MG63 (cell line): ENCODE measurements around the gene BASP1. TPM values are rescaled to one million over a fixed set of nuclear protein-coding genes. Genes with fewer than 3 reads are reported as not detected.
"Not testable (repeated sequence)": the region's sequence is repeated elsewhere in the genome, so short reads cannot be mapped to it uniquely, and the experiment has no call there.

Source experiments
- DNase-seq: peaks from one replicate; pipeline ENCODE4 v3.0.0-alpha.2; 2020
- H3K27me3 ChIP-seq: fragments of 250-450 bp; sonication (Bioruptor Pico); 2 replicates; pipeline ENCODE4 v1.5.1; 2020; ENCODE audit warnings: mild to moderate bottlenecking, moderate library complexity
- H3K36me3 ChIP-seq: fragments of 250-450 bp; sonication (Bioruptor Pico); 2 replicates; pipeline ENCODE4 v1.5.1; 2020; ENCODE audit warnings: mild to moderate bottlenecking, moderate library complexity
- H3K4me3 ChIP-seq: fragments of 250-450 bp; sonication (Bioruptor Pico); 2 replicates; pipeline ENCODE4 v1.5.1; 2020; ENCODE audit warnings: mild to moderate bottlenecking, moderate library complexity
- H3K9me3 ChIP-seq: fragments of 250-450 bp; sonication (Bioruptor Pico); 2 replicates; pipeline ENCODE4 v1.5.1; 2020; ENCODE audit warnings: mild to moderate bottlenecking, moderate library complexity
- total RNA-seq: library from RNA; depleted of rRNA; stranded (reverse); fragments of >200 nt; shearing (Covaris generic); gene quantifications from 2 replicates; pipeline ENCODE4 v1.2.3, GENCODE V29; 2014; ENCODE audit warnings: low replicate concordance

The BASP1 gene
- total RNA-seq, 1 experiment from 2014 or later = 543 TPM

GRCh38 chr5:17230808-17231525 lies 13.5 kb downstream of the BASP1 start:
- no peaks in the 10 kb centered on the region for H3K27me3 ChIP-seq
- no peak overlapping the region for H3K4me3 ChIP-seq
- no peaks in the 10 kb centered on the region for H3K9me3 ChIP-seq
- no peak for DNase-seq
- H3K36me3 ChIP-seq = peaks cover 83% of the 10 kb centered on the region

GRCh38 chr5:17232405-17232804 lies 15.0 kb downstream of the BASP1 start:
- Histone ChIP-seq H3K4me3 (no peak overlapping the region), H3K36me3 (peaks cover 87% of the 10 kb centered on the region), H3K27me3 (no peaks in the 10 kb centered on the region), H3K9me3 (no peaks in the 10 kb centered on the region)
- DNase-seq = no peak

GRCh38 chr5:17233488-17233887 lies 16.1 kb downstream of the BASP1 start:
- DNase-seq = no peak
- no peaks in the 10 kb centered on the region for H3K9me3 ChIP-seq
- no peaks in the 10 kb centered on the region for H3K27me3 ChIP-seq
- H3K4me3 ChIP-seq = no peak overlapping the region
- H3K36me3 ChIP-seq = peaks cover 85% of the 10 kb centered on the region

- no peak for DNase-seq
- peaks cover 82% of the 10 kb centered on the region for H3K36me3 ChIP-seq
Measured at GRCh38 chr5:17234374-17234773, 16.9 kb downstream of the BASP1 start.

GRCh38 chr5:17235731-17236330 lies 18.4 kb downstream of the BASP1 start:
- H3K4me3 ChIP-seq = no peak overlapping the region
- peaks cover 80% of the 10 kb centered on the region for H3K36me3 ChIP-seq
- no peaks in the 10 kb centered on the region for H3K9me3 ChIP-seq
- H3K27me3 ChIP-seq = no peaks in the 10 kb centered on the region
- peak; percentile 53 for DNase-seq

More at GRCh38 chr5:17234374-17234773, 16.9 kb downstream of the BASP1 start:
- no peaks in the 10 kb centered on the region for H3K27me3 ChIP-seq
- H3K4me3 ChIP-seq = no peak overlapping the region
- no peaks in the 10 kb centered on the region for H3K9me3 ChIP-seq

GRCh38 chr5:17238521-17239041 lies 21.1 kb downstream of the BASP1 start:
- no peak overlapping the region for H3K4me3 ChIP-seq
- DNase-seq = peak; percentile 35
- no peaks in the 10 kb centered on the region for H3K9me3 ChIP-seq
- H3K27me3 ChIP-seq = no peaks in the 10 kb centered on the region
- peaks cover 78% of the 10 kb centered on the region for H3K36me3 ChIP-seq

GRCh38 chr5:17239953-17240352 lies 22.5 kb downstream of the BASP1 start:
- peaks cover 74% of the 10 kb centered on the region for H3K36me3 ChIP-seq
- H3K9me3 ChIP-seq = no peaks in the 10 kb centered on the region
- H3K27me3 ChIP-seq = no peaks in the 10 kb centered on the region

GRCh38 chr5:17240487-17240886 lies 23.1 kb downstream of the BASP1 start:
- DNase-seq = no peak
- no peaks in the 10 kb centered on the region for H3K27me3 ChIP-seq
- H3K4me3 ChIP-seq = no peak overlapping the region
- H3K9me3 ChIP-seq = no peaks in the 10 kb centered on the region
- H3K36me3 ChIP-seq = peaks cover 74% of the 10 kb centered on the region

More at GRCh38 chr5:17239953-17240352, 22.5 kb downstream of the BASP1 start:
- DNase-seq = no peak
- no peak overlapping the region for H3K4me3 ChIP-seq

GRCh38 chr5:17241635-17242034 lies 24.2 kb downstream of the BASP1 start:
- Histone ChIP-seq H3K4me3 (no peak overlapping the region), H3K9me3 (no peaks in the 10 kb centered on the region), H3K27me3 (no peaks in the 10 kb centered on the region), H3K36me3 (peaks cover 74% of the 10 kb centered on the region)
- DNase-seq = no peak

- no peak for DNase-seq
- H3K4me3 ChIP-seq = no peak overlapping the region
- no peaks in the 10 kb centered on the region for H3K9me3 ChIP-seq
- peaks cover 76% of the 10 kb centered on the region for H3K36me3 ChIP-seq
- H3K27me3 ChIP-seq = no peaks in the 10 kb centered on the region
Measured at GRCh38 chr5:17243287-17244063, 26.0 kb downstream of the BASP1 start.

- Histone ChIP-seq H3K27me3 (no peaks in the 10 kb centered on the region), H3K4me3 (no peak overlapping the region), H3K36me3 (peaks cover 77% of the 10 kb centered on the region), H3K9me3 (no peaks in the 10 kb centered on the region)
- peak; percentile 88 for DNase-seq
Measured at GRCh38 chr5:17249029-17249634, 31.7 kb downstream of the BASP1 start.

- not testable (repeated sequence) for H3K9me3 ChIP-seq, DNase-seq, H3K4me3 ChIP-seq, H3K27me3 ChIP-seq
- peaks cover 81% of the 10 kb centered on the region for H3K36me3 ChIP-seq
Measured at GRCh38 chr5:17249841-17250240, 32.4 kb downstream of the BASP1 start.

GRCh38 chr5:17252543-17252942 lies 35.1 kb downstream of the BASP1 start:
- no peak for DNase-seq
- peaks cover 7% of the 10 kb centered on the region; the same call in 1 of the 2 replicates for H3K9me3 ChIP-seq
- no peaks in the 10 kb centered on the region for H3K27me3 ChIP-seq
- peaks cover 88% of the 10 kb centered on the region for H3K36me3 ChIP-seq
- H3K4me3 ChIP-seq = no peak overlapping the region

- peaks cover 97% of the 10 kb centered on the region for H3K36me3 ChIP-seq
- H3K4me3 ChIP-seq = no peak overlapping the region
- H3K27me3 ChIP-seq = no peaks in the 10 kb centered on the region
- DNase-seq = no peak
- H3K9me3 ChIP-seq = peaks cover 36% of the 10 kb centered on the region
Measured at GRCh38 chr5:17255471-17256021, 38.1 kb downstream of the BASP1 start.

- peaks cover 36% of the 10 kb centered on the region for H3K9me3 ChIP-seq
- H3K27me3 ChIP-seq = no peaks in the 10 kb centered on the region
- no peak overlapping the region for H3K4me3 ChIP-seq
- peaks cover 97% of the 10 kb centered on the region for H3K36me3 ChIP-seq
- DNase-seq = no peak
Measured at GRCh38 chr5:17256171-17256570, 38.7 kb downstream of the BASP1 start.

GRCh38 chr5:17256839-17257238 lies 39.4 kb downstream of the BASP1 start:
- no peak for DNase-seq
- no peak overlapping the region for H3K4me3 ChIP-seq

More at GRCh38 chr5:17256839-17257238, 39.4 kb downstream of the BASP1 start:
- H3K36me3 ChIP-seq = peaks cover 97% of the 10 kb centered on the region
- H3K27me3 ChIP-seq = no peaks in the 10 kb centered on the region
- H3K9me3 ChIP-seq = peaks cover 36% of the 10 kb centered on the region
